C4-2B (cell line): ENCODE data around the gene ROGDI.

Source experiments
- H3K27ac ChIP-seq: fragments of 450-650 bp; 2 replicates; pipeline ENCODE4 v1.5.1; 2017
- CTCF ChIP-seq: fragments of 450-650 bp; conservative IDR thresholded peaks from 2 replicates; pipeline ENCODE4 v1.5.1; 2017; ENCODE audit warnings: mild to moderate bottlenecking
- ZFX ChIP-seq: fragments of 450-650 bp; IDR thresholded peaks from 2 replicates; pipeline ENCODE4 v1.6.1; 2017

The ROGDI gene

GRCh38 chr16:4763791-4764190 is 38.6 kb downstream of the ROGDI start:
- no peak overlapping the region for H3K27ac ChIP-seq
- TF ChIP-seq CTCF (no peak), ZFX (no peak)

DNA sequence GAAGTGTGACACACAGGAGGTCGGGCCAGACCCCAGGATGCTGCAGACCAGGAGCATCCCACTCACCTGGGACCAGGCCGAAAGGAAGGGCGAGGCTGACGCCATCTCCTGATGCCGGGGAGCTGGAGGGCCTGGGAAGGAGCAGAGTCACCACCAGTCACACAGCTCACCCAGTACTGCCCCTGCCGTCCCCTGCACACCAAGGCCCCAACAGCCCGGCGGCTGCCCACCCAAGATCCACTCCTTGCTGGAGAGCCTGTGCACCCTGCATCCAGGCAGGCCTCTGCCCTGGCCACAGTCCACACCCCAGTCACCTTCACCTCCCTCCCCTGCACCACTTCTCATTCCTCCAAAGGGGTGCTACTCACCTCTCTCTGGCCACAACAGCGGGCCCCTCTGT is 40.2 kb downstream of the ROGDI start:
- H3K27ac ChIP-seq, result no peak overlapping the region
- TF ChIP-seq CTCF (no peak), ZFX (no peak)

GRCh38 chr16:4760221-4760910 is 42.1 kb downstream of the ROGDI start:
- H3K27ac ChIP-seq, result no peak overlapping the region
- TF ChIP-seq CTCF (no peak), ZFX (no peak)

DNA sequence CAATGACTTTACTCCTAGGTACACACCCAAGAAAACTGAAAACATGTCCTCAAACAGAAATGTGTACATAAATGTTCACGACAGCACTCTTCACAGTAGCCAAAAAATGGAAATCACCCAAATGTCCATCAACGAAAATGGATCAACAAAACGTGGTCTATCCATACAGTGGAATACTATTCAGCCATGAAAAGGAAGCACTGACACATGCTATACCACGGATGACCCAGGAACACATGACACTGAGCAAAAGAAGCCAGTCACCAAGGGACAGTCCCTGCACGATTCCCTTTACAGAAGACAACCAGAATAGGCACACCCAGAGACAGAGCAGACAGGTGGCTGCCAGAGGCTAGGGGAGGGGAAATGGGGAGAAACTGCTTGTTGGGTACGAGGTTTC is 46.7 kb downstream of the ROGDI start:
- TF ChIP-seq ZFX (no peak), CTCF (no peak)

DNA sequence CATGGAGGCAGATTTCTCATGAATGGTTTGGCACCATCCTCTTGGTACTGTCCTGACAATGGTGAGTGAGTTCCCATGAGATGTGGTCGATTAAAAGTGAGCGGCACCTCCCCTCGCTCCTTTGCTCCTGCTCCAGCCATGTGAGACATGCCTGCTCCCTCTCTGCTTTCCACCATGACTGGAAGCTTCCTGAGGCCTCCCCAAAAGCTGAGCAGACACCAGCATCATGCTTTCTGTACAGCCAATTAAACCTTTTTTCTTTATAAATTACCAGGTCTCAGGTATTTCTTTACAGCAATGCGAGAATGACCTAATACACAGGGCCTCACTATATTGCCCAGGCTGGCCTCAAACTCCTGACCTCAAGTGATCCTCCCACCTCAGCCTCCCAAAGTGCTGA is 47.6 kb downstream of the ROGDI start:
- no peak overlapping the region for H3K27ac ChIP-seq
- TF ChIP-seq ZFX, result no peak
- no peak for TF ChIP-seq CTCF

More for the DNA sequence above, 46.7 kb downstream of the ROGDI start:
- no peak overlapping the region for H3K27ac ChIP-seq

- no peak overlapping the region for H3K27ac ChIP-seq
Observed at GRCh38 chr16:4753227-4753626, 49.2 kb downstream of the ROGDI start.

More at GRCh38 chr16:4753227-4753626, 49.2 kb downstream of the ROGDI start:
- no peak for TF ChIP-seq CTCF
- no peak for TF ChIP-seq ZFX
